Hematopoietic multipotent progenitor cell treated with erythropoietin and hydrocortisone succinate and interleukin-3 and kit ligand, for 4 days (in vitro differentiated cells): Measurements from ENCODE around the gene BRAT1.

Experiments used
- DNase-seq: peaks from one replicate; pipeline ENCODE4 v3.0.0-alpha.2; 2015

Gene BRAT1

DNA sequence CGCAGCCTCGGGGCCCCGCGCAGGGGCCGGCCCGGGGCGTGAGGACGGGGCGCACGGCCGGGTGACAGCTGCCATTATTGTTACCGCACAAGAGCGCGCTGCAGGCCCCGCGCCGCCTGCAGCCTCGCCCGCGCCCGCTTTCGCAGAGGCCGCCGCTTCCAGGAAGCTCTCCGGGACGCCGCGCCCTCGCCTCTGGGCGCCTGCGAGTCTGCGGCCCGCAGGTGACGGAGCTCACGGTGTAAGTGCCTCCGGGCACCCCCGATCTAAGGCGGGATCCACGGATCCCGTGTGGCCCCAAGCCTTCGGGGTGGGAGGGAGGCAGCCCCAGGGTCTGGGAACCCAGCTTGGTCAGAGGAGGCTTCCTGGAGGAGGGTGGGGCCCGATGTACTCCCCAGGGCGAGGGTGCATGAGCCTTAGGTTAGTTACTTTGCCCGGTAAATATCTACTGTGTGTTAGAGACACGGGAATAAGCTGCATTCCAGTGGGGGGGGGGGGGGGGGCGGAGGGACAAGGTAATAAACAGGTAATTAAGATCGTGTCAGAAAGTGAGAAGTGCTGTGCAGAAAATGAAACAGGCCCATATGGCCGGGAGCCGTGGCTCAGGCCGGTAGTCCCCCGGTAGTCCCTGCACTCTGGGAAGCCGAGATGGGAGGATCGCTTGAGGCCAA is 4.1 kb upstream of the BRAT1 start:
- peak; percentile 54 for DNase-seq

DNA sequence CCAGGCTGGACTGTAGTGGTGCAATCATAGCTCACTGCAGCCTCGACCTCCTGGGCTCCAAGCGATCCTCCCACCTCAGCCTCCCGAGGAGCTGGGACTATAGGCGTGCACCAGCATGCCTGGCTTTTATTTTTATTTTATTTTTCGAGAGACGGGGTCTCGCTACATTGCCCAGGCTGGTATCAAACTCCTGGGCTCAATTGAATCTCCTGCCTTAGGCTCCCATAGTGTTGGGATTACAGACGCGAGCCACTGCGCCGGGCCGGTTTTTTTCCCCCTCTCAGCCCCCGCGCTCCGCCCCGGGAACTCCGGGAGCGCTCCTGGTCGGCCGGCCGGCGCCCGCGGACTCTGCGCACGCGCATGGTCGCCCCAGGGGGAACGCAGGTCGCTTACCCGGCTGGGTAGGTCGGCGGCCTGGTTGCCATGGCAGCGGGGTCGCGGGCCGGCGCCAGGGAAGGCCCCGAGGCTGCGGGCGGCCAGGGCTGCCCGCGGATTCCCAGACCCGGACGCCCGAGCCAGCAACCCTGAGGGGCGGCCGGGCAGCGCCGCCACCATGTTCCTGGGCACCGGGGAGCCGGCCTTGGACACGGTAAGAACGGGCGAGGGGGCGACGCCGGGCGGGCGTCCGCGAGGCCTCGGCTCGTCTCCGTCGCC is 3.4 kb upstream of the BRAT1 start, which contains the start of gene IQCE:
Gene IQCE (plus strand): TSS at position 351 of the 654 bp plus-strand sequence. CDS start 203 bp downstream, at position 554.
- DNase-seq, result peak; percentile 95

- DNase-seq, result peak; percentile 50
Observed at GRCh38 chr7:2554661-2555111, 638 bp downstream of the BRAT1 start.

DNA sequence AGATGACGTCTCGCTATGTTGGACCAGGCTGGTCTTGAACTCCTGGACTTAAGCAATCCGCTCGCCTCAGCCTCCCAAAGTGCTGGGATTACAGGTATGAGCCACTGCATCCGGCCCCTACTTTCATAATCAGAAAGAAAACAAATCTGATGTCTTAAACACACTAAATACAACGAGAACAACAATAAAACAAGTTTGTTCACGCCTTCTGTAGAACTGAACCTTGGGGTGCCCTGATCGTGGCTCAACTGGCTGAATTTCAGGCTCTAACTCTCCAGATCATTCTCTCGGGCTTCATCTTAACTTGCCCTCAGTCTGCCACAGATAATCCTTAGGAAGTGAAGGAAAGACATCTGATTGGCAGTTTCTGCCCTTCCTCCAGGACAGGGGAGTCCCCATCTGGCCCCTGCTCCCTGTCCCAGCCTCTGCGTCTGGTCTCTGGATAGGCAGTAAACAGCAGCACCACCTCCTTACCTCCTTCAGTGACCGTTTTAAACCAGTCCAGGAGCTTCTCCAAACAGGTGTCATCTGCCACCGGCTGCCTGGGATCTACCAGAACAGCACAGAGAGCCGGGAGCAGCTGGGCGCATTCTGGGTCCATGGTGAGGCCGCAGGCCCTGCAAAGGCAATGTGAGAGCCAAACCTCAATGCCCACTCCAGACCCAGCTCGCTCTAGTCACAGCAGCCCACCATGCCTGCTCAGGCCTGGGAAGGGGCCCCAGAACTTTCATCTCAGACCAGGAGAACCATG is 1.3 kb downstream of the BRAT1 start:
- no peak for DNase-seq

DNA sequence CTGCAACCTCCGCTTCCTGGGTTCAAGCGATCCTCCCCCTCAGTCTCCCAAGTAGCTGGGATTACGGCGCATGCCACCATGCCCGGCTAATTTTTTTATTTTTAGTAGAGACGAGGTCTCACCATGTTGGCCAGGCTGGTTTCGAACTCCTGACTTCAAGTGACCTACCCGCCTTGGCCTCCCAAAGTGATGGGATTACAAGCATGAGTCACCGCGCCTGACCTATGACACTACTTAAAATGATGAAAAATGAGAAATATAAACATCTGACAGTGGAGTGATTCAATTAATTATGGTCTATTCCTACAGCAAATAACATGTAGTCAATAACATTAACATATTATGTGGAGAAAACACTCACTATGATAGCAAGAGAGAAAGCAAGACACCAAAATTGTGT is 2.2 kb downstream of the BRAT1 start:
- DNase-seq, result no peak

DNA sequence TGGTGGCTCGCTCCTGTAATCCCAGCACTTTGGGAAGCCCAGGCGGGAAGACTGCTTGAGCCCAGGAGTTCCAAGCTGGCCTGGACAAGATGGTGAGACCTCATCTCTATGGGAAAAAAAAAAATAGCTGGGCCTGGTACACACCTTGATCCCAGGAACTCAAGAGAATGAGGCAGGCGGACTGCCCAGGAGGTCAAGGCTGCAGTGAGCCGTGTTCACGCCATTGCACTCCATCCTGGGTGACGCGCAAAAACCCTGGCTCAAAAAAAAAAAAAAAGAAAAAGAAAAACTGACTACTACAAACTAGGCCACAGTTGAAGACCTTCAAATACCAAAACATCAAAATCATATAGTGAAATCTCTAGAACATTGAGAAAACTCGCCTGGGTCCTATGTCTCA is 3.9 kb downstream of the BRAT1 start:
- DNase-seq, result no peak

DNA sequence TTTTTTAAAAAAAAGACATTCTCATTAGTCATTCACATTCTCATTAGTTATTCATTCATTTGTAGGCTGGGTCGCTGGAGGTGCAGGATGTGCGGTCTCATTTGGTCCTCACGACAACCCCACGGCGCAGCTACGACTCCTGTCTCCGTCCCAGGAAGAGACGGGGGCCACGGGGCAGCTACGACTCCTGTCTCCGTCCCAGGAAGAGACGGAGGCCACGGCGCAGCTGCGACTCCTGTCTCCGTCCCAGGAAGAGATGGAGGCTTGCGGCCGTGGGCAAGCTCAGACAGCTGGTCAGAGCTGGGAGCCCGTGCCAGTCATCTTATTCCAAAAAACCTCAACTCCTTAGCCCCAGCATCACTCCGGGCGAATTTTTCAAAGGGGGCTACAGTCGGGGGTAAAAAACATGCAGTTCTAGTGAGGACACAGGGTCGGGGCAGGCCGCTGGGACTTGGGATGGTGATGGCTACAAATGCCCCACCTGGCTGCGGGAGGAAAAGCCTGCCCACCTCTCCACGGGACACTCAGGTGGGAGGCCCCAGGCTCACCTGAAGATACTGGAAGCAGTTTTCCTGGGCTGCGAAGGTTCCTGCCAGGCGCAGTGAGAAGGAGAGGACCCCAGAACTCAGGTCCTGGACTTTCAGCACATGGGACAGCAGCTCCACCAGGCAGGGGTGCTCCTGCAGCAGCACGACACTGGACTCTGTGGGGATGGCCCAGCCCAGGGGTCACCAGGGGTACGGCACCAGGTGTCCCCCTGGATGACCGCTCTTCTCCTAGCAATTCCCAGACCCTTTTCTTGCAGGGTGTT is 8.3 kb downstream of the BRAT1 start:
- no peak for DNase-seq

DNA sequence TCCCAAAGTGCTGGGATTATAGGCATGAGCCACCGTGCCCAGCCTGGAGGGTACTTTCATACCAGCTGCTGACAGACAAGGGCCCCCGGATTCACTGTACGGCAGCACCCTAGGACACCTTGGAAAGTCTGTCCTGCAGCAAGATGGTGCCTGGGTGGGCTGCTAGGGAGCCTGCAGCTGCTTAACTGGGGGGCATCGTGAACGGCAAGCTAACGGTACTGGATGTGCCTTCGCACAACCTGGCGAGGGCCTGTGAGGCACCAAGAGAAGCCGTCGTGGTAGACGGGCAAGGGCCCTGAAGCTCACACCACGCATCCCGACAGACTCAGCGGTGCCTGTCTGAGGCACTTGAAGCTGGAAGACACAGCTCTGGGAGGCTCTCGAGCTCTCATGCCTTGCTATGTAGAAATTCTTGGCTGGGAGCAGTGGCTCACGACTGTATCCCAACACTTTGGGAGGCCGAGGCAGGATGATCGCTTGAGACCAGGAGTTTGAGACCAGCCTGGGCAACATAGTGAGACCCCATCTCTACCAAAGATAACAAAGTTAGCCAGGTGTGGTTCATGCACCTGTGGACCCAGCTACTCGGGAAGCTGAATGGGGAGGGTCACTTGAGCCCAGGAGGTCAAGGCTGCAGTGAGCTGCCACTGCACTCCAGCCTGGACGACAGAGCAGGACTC is 9.4 kb downstream of the BRAT1 start:
- no peak for DNase-seq

DNA sequence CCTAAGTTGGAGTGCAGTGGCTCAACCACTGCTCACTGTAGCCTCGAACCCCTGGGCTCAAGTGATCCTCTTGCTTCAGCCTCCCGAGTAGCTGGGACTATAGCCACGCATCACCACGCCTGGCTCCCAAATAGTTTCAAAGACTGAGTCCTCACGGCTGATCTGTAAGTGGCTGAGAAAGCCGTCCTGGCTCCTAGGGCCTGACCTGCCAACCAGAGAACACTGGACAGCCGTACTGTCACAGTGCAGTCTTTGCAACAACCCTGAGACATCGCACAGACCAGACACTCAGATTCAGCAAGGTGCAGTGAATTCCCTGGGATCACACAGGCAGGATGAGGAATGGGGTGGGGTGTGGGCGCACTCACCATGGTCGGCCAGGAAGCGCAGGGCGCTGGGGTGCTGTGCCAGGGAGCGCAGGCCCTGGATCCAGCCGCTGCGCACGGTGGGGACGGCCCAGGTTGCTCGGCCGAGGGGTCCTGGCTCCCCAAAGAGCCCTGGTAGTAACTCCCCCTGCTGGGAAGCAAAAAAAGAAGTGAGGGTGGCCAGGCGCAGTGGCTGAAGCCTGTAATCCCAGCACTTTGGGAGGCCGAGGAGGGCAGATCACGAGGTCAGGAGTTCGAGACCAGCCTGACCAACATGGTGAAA is 10.7 kb downstream of the BRAT1 start:
- no peak for DNase-seq

- DNase-seq, result no peak
Observed at GRCh38 chr7:2542916-2543871, 12.1 kb downstream of the BRAT1 start.

GRCh38 chr7:2542011-2542915 is 13.1 kb downstream of the BRAT1 start:
- no peak for DNase-seq

DNA sequence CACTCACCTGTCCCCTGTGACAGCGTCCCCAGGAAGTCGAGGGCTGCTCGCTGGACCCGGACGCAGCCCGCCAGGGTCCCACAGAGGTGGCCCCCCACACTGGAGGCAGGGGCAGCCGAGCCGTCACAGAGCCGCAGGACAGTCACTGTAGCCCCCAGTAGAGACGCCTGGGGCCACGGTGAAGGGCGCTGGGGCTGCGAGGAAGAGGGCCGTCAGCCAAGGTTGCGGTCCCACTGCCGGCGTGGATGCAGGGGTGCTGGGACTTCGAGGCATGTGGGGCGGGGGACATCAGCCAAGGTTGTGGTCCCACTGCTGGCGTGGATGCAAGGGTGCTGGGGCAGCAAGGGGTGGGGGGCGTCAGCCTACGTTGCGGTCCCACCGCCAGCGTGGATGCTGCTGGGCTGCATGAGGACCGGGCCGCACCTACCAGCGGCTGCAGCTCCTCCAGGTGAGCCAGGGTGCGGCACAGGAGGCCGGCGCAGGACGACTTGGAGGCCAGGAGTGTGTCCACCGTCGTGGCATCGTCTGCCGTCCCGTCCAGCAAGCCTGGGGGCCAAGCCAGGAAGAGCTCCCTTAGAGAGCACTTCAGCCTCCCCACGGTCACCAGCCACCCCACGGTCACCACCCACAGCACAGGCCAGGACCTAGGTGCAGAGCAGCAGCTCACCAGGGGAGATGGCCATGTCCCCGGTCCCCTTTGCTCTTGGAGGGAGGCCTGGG is 13.9 kb downstream of the BRAT1 start:
- DNase-seq, result no peak

- DNase-seq, result no peak
Observed at GRCh38 chr7:2540641-2541051, 14.7 kb downstream of the BRAT1 start.

- DNase-seq, result no peak
Observed at GRCh38 chr7:2540133-2540532, 15.2 kb downstream of the BRAT1 start.

DNA sequence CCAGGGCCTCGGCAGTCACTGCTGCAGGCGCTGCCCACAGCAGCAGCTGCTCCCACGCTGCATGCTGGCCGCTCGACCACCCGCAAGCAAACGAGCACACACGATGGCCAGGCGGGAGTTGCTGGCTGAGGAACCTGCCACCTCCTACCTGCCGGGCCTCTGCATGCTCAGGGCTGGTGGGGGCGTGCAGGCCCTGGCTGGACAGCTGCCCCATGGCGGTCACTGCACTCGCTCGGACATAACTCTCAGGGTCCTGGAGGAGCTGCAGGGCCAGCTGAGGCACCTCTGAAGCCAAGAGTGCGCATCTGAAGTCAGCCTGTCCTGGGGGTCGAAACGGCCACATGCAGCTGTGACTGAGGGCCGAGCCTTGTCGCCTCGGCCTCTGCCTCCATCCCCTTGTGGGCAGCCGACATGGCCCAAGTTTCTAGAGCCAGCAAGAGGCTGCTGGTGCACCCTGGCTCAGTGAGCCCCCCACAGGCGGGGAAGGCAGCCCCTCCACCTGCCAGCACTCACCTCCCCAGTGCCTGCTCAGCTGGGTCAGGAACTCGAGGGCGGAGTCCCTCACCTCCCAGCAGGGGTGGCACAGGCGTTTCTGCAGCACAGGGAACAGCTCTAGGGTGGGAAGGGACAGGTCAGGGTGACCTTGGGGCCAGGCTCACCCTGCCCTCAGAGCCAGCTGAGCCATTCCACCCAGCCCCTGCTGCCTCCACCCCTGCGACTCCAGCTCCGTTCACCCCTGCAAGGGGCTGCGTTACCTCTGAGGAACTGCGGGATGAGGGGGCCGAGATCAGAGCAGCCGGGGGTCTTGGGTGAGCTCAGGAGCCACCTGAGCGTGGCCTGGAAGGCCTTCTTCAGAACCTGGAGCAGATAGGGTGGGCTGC is 16.1 kb downstream of the BRAT1 start:
- no peak for DNase-seq

DNA sequence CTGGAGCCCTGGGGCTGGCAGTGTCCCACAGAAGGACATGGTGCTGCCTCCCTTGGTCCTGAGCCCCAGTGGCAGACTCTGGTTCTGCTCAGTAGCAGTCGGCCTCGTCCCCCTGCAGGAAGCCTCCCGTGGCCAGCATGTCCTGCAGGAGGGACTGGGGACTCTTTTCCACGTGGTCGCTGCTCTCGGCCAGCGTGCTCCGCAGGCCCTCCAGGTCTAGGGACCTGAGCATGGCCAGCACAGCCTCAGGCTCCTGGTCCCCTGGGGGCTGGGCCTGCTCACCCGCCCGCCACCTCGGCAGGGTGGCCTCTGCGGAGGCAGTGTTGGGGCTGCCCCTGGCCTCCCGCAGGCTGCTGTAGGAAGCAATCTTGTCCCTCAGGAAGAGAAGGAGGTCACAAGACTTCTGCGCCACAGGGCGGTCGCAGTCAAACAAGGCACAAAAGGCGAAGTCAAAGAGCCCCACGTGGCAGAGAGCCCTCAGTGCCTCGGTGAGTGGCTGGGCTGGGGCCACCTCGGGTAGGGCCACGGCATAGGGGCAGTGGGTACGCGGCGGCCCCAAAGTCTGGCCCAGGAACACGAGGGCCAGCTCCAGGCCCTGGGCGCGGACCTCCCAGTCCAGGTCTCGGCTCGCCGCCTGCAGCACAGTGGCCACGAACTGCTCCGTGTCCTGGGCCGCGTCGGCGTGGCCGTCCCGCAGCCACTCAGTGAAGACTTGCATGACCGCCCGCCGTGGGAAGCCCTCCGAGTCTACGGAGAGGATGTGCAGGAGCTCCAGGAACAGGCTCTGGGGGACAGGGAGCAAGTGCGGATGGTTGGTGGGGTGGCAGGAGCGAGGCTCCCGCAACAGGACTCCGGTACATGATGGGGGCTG is 17.1 kb downstream of the BRAT1 start:
- no peak for DNase-seq
